Erythroblast (primary cell): ENCODE results near the gene SAMD7.

Experiments
- DNase-seq, 2 experiments: peaks; one replicate each; lab custom pipeline; 2025; lab: John Stamatoyannopoulos, UW
- GATA1 ChIP-seq: IDR thresholded peaks from 2 replicates; pipeline ENCODE4 v1.6.1; 2011; ENCODE audit warnings: low read depth, mild to moderate bottlenecking, control low read depth, low read length, moderate library complexity
- POLR2A ChIP-seq: IDR thresholded peaks from 2 replicates; pipeline ENCODE4 v1.6.1; 2011; ENCODE audit warnings: mild to moderate bottlenecking, low read length

Gene SAMD7

DNA sequence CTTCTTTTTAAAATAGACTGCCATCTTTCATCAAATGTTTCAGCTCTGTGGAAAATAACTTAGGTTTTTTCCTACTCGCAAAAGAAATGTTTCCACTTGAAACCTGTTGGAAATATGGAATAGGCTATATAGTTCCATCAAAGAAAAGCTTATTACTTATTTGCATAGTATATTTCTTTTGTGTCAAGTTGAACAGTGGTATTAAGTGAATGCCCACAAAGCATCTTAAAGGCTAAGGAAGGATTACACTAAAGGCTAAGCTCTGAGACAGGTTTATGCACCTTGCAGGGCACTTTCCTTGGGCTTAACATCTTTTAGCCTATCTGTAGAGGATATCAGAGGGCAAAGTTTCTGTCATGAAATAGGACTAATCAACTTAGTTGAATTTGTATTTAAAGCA is at the start of gene SAMD7:
Gene SAMD7 (plus strand): TSS at position 301 of the 400 bp plus-strand sequence. CDS start 7,927 bp downstream, outside the sequence.
- DNase-seq = no peak
- TF ChIP-seq POLR2A = no peak
- TF ChIP-seq GATA1 = no peak

DNA sequence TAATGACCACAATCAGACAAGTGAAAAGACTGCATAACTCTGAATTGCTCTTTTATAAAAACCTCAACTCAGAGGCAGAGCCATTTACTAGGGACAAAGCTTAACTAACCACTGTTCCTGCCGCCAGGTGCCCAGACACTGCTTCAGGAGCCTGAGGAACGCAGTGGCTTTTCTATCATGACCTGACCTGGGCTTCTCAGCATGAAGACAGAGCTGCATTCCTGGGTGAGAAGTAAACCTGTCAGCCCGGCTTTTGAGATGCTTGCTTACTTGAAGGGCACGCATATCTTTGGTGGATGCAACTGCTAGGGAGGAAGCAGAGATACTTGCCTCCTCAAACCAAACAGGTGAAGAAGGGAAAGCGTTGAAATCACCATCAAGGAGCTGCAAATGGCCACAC is 49.5 kb upstream of the SAMD7 start:
- TF ChIP-seq POLR2A = no peak
- TF ChIP-seq GATA1 = no peak
- no peak for DNase-seq

DNA sequence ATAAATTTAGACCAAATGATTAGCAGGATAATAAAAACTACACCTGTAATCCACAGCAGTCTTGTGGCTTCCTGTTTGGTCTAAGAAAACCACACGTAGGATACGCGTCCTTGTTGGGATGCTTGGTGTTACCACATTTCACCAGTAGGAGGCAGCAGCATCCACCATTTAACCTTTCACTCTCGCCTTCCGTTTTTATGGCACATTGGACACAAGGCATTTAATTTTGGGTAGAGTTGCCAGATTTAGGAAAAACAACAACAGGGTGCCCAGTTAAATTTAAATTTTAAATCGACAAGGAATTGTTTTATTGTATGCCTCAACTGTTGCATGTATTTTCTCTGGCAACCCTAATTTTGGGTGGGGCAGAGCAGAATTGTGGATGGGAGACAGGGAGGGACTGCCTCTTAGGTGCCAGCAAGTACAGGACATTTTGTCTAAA is 47.9 kb upstream of the SAMD7 start:
- no peak for TF ChIP-seq POLR2A
- TF ChIP-seq GATA1 = no peak
- DNase-seq = peak; percentile 80 to 92

DNA sequence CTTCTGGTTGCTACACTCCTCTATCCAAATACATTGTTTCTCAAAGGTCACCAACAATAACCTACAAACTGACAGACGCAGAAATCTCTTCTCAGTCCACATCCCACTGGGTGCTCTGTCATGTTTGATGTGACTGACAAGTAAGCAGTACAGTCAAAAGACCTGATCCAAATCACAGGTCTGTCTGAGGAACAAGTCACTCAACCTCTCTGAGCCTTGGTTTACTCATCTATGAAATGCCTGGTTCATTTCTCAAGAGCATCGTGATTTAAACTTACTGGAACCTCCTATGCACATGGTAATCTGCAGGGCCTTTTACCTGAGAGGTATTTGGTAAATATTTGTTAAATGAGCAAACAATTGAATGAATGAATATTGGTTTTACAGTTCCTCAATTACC is 47.1 kb upstream of the SAMD7 start:
- no peak for TF ChIP-seq POLR2A
- DNase-seq = no peak

DNA sequence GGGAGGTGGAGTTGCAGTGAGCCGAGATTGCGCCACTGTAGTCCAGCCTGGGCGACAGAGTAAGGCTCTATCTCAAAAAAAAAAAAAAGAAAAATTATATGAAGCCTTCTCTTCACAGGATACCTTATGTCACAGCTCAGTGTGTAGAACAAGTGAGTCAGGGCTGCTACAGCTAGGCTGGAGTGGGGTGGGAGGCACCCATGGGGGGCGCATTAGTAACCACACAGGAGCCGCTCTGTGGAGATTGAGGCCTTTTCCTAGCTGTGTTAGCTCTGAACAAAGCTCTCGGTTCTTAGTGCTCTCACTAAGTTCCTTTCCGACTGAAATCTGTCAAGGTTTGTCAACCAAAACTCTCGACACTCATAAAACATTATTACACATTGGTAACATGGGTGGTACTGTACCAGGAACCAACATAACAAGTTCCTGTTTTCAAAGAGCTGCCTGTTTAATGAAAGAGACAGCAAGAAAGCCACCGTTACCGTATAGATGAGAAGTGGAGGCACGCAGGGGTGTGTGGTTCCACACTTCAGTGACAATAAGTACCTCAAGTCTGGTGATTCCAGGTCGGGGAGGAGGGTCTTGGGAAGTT is 46.1 kb upstream of the SAMD7 start:
- DNase-seq = no peak
- no peak for TF ChIP-seq GATA1
- TF ChIP-seq POLR2A = no peak

- no peak for DNase-seq
- no peak for TF ChIP-seq POLR2A
- TF ChIP-seq GATA1 = no peak
These were observed 43.7 kb upstream of the SAMD7 start for GRCh38 chr3:169867584-169868210.

DNA sequence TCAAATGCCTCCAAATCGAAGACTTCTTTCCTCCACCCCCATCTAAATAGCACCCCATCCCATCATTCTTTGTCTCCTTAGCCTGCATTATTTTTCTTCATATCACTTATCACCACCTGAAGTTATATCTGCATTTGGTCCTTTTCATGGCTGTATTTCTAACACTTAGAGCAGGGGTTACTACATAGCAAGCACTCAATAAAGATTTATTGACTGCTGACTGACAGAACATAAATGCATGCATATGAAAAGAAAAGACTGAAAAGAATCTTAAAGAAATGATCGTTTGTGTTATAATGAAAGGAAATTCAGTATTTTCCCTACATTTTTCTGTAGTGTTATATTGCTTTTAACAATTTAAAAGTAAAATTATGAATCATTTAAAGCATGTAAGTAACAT is 43.0 kb upstream of the SAMD7 start:
- TF ChIP-seq POLR2A (no peak), GATA1 (no peak)

DNA sequence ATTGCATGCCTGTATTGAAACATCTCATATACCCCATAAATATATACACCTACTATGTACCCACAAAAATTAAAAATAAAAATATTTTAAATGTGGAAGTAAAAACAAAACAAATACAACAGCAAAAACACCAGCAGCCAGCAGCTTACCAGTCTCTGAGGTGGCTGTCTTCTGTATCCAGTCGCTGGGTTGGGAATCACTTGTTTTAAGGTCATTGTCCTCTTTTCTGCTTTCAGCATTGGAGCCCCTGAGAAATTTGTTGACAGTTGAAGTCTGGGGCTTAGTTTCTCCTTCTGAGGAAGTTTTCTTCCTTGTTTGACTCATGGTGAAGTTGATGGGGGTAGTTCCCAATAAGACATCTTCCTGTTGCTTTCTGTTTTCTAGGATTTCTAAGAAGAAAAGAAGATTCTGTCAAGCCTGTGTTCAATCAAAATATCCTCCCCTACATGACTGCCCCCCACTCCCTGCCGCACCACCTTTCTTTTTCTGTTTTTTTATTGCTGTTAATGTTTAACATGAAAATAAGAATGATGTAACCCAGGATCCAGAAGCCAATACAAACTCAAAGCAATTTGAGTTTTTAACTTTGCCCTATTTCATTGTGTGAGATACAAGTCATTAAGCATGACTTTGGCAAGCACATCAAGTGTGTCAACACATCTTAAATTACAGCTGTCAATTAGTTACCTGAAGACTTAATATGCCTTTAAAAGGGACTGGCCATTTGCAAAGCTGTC is 41.7 kb upstream of the SAMD7 start, which contains the start of gene LRRC31:
Gene LRRC31 (minus strand): TSS at position 452 of the 737 bp plus-strand sequence. CDS start 128 bp downstream, at position 324.
- TF ChIP-seq GATA1 (no peak), POLR2A (no peak)
- DNase-seq = no peak

More for the DNA sequence above, 43.0 kb upstream of the SAMD7 start:
- no peak for DNase-seq

DNA sequence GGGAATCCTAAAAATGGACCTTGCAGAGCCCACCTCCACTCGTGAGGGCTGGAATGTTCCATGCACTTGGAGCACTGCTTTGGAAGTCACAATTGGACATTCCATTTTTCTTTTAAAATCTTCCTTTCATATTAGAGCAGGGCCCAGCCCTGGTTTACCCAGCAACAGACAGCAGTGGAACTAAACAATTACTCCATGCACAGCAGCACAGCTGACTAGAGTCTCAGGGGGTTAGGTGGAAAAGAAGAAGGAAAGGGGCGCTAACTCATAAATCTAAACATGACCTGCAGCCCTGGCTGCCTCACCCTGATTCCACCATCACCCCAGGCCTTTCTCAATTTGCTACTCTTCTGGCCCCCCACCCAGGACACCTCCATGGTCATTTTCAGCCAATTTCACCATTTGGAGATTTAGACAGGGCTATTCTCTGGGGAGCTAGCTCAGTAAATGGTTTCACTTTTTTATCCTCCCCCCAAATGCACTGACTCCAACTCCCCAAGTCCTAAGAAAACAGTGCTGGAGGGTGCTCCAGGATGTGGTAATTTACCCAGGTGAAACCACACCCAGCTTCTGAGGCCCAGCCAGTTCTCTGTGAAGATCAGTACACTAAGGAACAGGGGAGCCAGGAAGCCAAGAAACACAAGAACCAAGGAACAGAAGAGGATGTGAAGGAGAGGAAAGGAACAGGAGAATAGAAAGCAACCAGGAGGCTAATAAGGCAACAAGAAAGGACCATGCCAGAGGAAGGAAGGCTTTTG is 40.1 kb upstream of the SAMD7 start:
- no peak for DNase-seq
- TF ChIP-seq POLR2A (no peak), GATA1 (no peak)

DNA sequence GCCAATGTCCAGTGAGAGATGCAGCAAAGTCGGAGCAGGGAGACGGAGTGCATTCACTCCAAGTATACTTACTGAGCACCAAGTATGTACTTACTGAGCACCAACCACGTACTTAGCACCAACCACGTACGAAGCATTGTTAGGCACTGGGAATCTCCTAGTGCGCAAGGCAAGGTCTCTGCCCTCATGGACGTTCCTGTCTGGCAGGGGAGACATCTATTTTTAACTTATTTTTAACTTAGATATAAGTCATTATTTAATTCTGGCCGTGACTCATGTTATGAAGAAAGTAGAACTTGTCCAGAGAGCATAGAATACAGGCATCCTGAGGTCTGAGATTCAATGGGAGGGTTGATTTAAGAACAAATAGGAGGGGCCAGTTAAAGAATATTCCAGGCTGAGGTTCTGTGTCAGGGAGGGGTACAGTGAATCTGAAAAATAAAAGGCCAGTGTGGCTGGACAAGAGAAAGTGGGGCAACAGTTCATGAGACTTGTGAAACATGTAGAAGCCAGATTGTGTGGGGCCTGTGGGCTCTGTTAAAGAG is 32.3 kb upstream of the SAMD7 start:
- no peak for DNase-seq
- no peak for TF ChIP-seq GATA1
- no peak for TF ChIP-seq POLR2A

GRCh38 chr3:169879845-169880575 is 31.4 kb upstream of the SAMD7 start:
- DNase-seq = no peak
- TF ChIP-seq POLR2A (no peak), GATA1 (no peak)

- DNase-seq = no peak
- TF ChIP-seq GATA1 (no peak), POLR2A (no peak)
These were observed 30.7 kb upstream of the SAMD7 start for GRCh38 chr3:169880576-169881250.

DNA sequence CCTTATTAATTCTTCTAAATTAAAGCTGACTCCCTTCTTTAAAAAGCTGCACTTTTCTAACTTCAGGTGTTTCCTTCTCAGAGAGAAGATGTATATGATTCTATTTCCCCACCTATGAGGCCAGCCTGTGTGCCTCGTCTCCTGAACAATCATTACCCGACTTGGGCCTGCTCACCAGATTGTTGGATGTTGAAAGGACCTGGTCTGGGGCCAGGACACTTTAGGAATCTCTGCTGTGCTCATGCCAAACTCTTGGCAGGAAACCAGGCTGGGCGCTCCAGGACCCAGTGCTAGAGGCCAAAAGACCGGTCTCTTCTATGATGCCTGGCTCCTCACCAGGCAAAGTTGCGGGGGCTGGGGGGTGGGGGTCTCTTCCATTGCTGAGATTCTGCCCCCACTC is 24.7 kb upstream of the SAMD7 start:
- no peak for DNase-seq
- TF ChIP-seq GATA1 = no peak
- TF ChIP-seq POLR2A = no peak
